A549 (cell line): ENCODE measurements around the gene TUBD1. TPM values are rescaled to one million over a fixed set of nuclear protein-coding genes. Genes with fewer than 3 reads are reported as not detected.
"Not testable (repeated sequence)": the region's sequence is repeated elsewhere in the genome, so short reads cannot be mapped to it uniquely, and the experiment has no call there.

ENCODE experiments used
- ATAC-seq, 2 experiments: fragments of 200-7000 bp in 1 of 2; fragments of >200 bp in 1 of 2; cut with Nextera tagmentation in 1 of 2; cut with Tn5 transposase in 1 of 2; 3 replicates each; pipeline versions ENCODE4 v1.8.0 to v1.9.1; 2018 to 2020; ENCODE audit warnings: mild to moderate bottlenecking in 1 of 2, moderate library complexity in 1 of 2
- CTCF ChIA-PET: fragments of 300-600 bp; sonication (Branson Sonifier 250); formaldehyde crosslinking; extraction: SDS; loops from one replicate; lab custom pipeline; 2021; ENCODE audit warnings: antibody characterized with exemption, inconsistent platforms; lab: Yijun Ruan, JAX
- POLR2A ChIA-PET: fragments of 350-600 bp; formaldehyde crosslinking; extraction: SDS; loops from one replicate; lab custom pipeline; 2021; ENCODE audit warnings: antibody characterized with exemption, inconsistent platforms; lab: Yijun Ruan, JAX
- DNase-seq, 2 experiments: peaks; one replicate each; pipeline versions ENCODE4 v3.0.0 to v3.0.0-alpha.2; 2011 to 2016; ENCODE audit warnings: low read depth in 1 of 2, low spot score in 1 of 2
- FAIRE-seq: peaks from 2 replicates; lab custom pipeline; 2011; peaks lifted over from hg19 to GRCh38; lab: Jason Lieb, UNC
- H3K27ac ChIP-seq, 2 experiments: fragments of >200 bp; sonication (Bioruptor Twin); formaldehyde crosslinking; 3 replicates each; pipeline ENCODE4 v1.5.1; 2016 to 2017
- H3K4me1 ChIP-seq: fragments of >200 bp; sonication (Bioruptor Twin); formaldehyde crosslinking; 3 replicates; pipeline ENCODE4 v1.6.1; 2016
- H3K4me2 ChIP-seq: fragments of >200 bp; sonication (Bioruptor Twin); formaldehyde crosslinking; 3 replicates; pipeline ENCODE4 v1.6.1; 2016
- H3K4me3 ChIP-seq: fragments of >200 bp; sonication (Bioruptor Twin); formaldehyde crosslinking; 3 replicates; pipeline ENCODE4 v1.5.1; 2016
- H3K9me3 ChIP-seq: fragments of >200 bp; sonication (Bioruptor Twin); formaldehyde crosslinking; 3 replicates; pipeline ENCODE4 v1.6.1; 2016
- BCL3 ChIP-seq: fragments of >200 bp; sonication (Bioruptor Twin); formaldehyde crosslinking; IDR thresholded peaks from 3 replicates; pipeline ENCODE4 v1.6.1; 2016
- CBX2 ChIP-seq: fragments of 200-600 bp; sonication (generic); IDR thresholded peaks from 2 replicates; pipeline ENCODE4 v1.6.1; 2016; ENCODE audit warnings: low read depth, mild to moderate bottlenecking, borderline replicate concordance
- CBX8 ChIP-seq: fragments of 200-600 bp; sonication (generic); IDR thresholded peaks from 2 replicates; pipeline ENCODE4 v1.6.1; 2016
- CEBPB ChIP-seq, 2 experiments: fragments of >200 bp in 1 of 2; sonication (Bioruptor Twin) in 1 of 2; formaldehyde crosslinking in 1 of 2; IDR thresholded peaks; 2 replicates each; pipeline ENCODE4 v1.6.1; 2012 to 2016
- CHD4 ChIP-seq: fragments of 200-600 bp; sonication (generic); IDR thresholded peaks from 2 replicates; pipeline ENCODE4 v1.6.1; 2016; ENCODE audit warnings: antibody characterized with exemption, mild to moderate bottlenecking, borderline replicate concordance
- CTCF ChIP-seq: fragments of >200 bp; sonication (Bioruptor Twin); formaldehyde crosslinking; IDR thresholded peaks from 3 replicates; pipeline ENCODE4 v1.5.1; 2016
- EHF ChIP-seq: fragments of 250-450 bp; sonication (Bioruptor Pico); IDR thresholded peaks from 2 replicates; pipeline ENCODE4 v1.5.0; 2020; ENCODE audit warnings: mild to moderate bottlenecking
- EHMT2 ChIP-seq: fragments of 200-600 bp; sonication (generic); IDR thresholded peaks from 2 replicates; pipeline ENCODE4 v1.6.1; 2016; ENCODE audit warnings: antibody characterized with exemption, low read depth, mild to moderate bottlenecking, moderate library complexity
- EP300 ChIP-seq, 2 experiments: fragments of >200 bp; sonication (Bioruptor Twin); formaldehyde crosslinking; IDR thresholded peaks; 2 replicates in 1 of 2; 3 replicates in 1 of 2; pipeline ENCODE4 v1.6.1; 2016 to 2017
- FOSB ChIP-seq: fragments of 250-450 bp; sonication (Bioruptor Pico); IDR thresholded peaks from 2 replicates; pipeline ENCODE4 v1.5.0; 2020; ENCODE audit warnings: mild to moderate bottlenecking, moderate library complexity
- FOSL2 ChIP-seq, 2 experiments: fragments of 450-650 bp in 1 of 2; fragments of >200 bp in 1 of 2; sonication (Bioruptor Twin) in 1 of 2; formaldehyde crosslinking; IDR thresholded peaks; 2 replicates each; pipeline versions ENCODE4 v1.5.0 to v1.6.1; 2016 to 2020; ENCODE audit warnings: mild to moderate bottlenecking in 1 of 2, moderate library complexity in 1 of 2
- HDAC2 ChIP-seq: fragments of 200-600 bp; sonication (generic); IDR thresholded peaks from 2 replicates; pipeline ENCODE4 v1.6.1; 2016
- HES2 ChIP-seq: fragments of >200 bp; sonication (Bioruptor Twin); formaldehyde crosslinking; IDR thresholded peaks from 2 replicates; pipeline ENCODE4 v1.6.1; 2016
- HMGXB4 ChIP-seq: fragments of 250-450 bp; sonication (Bioruptor Pico); IDR thresholded peaks from 2 replicates; pipeline ENCODE4 v1.5.0; 2021; ENCODE audit warnings: mild to moderate bottlenecking, moderate library complexity, borderline replicate concordance
- HOXB13 ChIP-seq: fragments of 250-450 bp; sonication (Bioruptor Pico); IDR thresholded peaks from 2 replicates; pipeline ENCODE4 v1.5.0; 2020; ENCODE audit warnings: low read depth, mild to moderate bottlenecking, moderate library complexity
- JUNB ChIP-seq: fragments of >200 bp; sonication (Bioruptor Twin); formaldehyde crosslinking; IDR thresholded peaks from 2 replicates; pipeline ENCODE4 v1.6.1; 2016
- KDM5A ChIP-seq: fragments of 200-600 bp; sonication (generic); IDR thresholded peaks from 2 replicates; pipeline ENCODE4 v1.6.1; 2016; ENCODE audit warnings: antibody characterized with exemption, mild to moderate bottlenecking
- MAFK ChIP-seq: fragments of 450-650 bp; IDR thresholded peaks from 2 replicates; pipeline ENCODE4 v1.6.1; 2014; ENCODE audit not compliant: partially characterized antibody
- MYC ChIP-seq: IDR thresholded peaks from 2 replicates; pipeline ENCODE4 v1.6.1; 2012; ENCODE audit warnings: mild to moderate bottlenecking, inconsistent platforms, low read length, improper control_type of control experiment, borderline replicate concordance
- POLR2A ChIP-seq: IDR thresholded peaks from 2 replicates; pipeline ENCODE4 v1.6.1; 2012; ENCODE audit warnings: mild to moderate bottlenecking, low read length
- ZFP36 ChIP-seq: fragments of 450-650 bp; IDR thresholded peaks from 2 replicates; pipeline ENCODE4 v1.6.1; 2014; ENCODE audit warnings: borderline replicate concordance; ENCODE audit not compliant: partially characterized antibody
- ZSCAN20 ChIP-seq: fragments of 250-450 bp; sonication (Bioruptor Pico); IDR thresholded peaks from 2 replicates; pipeline ENCODE4 v1.8.0; 2022; ENCODE audit warnings: mild to moderate bottlenecking, moderate library complexity
- WGBS: methylation state at CpG from one replicate; pipeline ENCODE4 v1.1.6; 2017; ENCODE audit errors: missing lambda C conversion rate; 5-methylcytosine and 5-hydroxymethylcytosine counted together
- polyA plus RNA-seq, 4 experiments: library from polyadenylated mRNA; depleted of rRNA in 3 of 4; stranded (reverse); fragments of >200 nt; fragmentation: RNase III in 1 of 4; extraction: RNeasy Plus Mini Kit Qiagen cat#74134 plus additional on column Dnase treatment in 1 of 4; gene quantifications; 2 replicates in 3 of 4; 3 replicates in 1 of 4; pipeline ENCODE4 v1.2.3, GENCODE V29; 2011 to 2017

Gene TUBD1
- polyA plus RNA-seq, 2 of the 4 experiments (the other 2 are of a cell fraction), result 15.9 to 24.4 TPM

DNA sequence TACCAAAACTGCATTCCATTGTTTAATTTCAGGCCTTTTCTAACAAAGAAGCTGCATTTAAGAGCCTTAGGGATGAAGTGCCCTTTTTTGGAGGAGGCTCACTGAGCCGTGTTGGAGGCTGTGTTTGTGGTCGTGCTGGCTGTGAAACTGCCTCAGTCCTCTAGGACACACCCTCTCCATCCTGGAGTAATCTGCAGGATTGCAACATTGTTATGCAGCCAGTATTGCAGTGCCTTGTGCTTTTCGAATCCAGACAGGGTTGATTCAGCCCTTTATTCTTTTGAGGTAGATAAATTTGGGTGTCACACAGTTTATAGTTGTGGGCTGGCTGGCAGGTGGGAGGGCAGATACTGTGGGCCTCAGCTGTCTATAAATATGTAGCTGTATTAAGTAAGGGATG, 38.0 kb upstream of the TUBD1 start:
- WGBS, result 57% methylated on average over 3 of the region's 3 CpGs
- H3K4me2 ChIP-seq, H3K27ac ChIP-seq, FAIRE-seq, POLR2A ChIA-PET, H3K4me3 ChIP-seq, H3K9me3 ChIP-seq, H3K4me1 ChIP-seq: not testable (repeated sequence)
- ATAC-seq (peak; percentile 85 to 93), DNase-seq (peak in 1 of 2 experiments; percentile 18)
- CTCF ChIA-PET, result interaction anchor here (0.7 kb wide), 1 partner anchor 107 kb away, joined by 3 read pairs; no protein-coding TSS in a partner anchor
- TF ChIP-seq CEBPB (IDR thresholded peaks at IDR 0.05), result peak; percentile 24 to 46; a peak in 1 of 4 replicates

- H3K9me3 ChIP-seq, H3K27ac ChIP-seq, H3K4me3 ChIP-seq, FAIRE-seq, DNase-seq, POLR2A ChIA-PET, CTCF ChIA-PET, H3K4me2 ChIP-seq, H3K4me1 ChIP-seq: not testable (repeated sequence)
- peak in 1 of 2 experiments; percentile 32; a peak in 3 of 6 replicates for ATAC-seq
- 93% methylated on average over 2 of the region's 2 CpGs for WGBS
Measured at GRCh38 chr17:59930121-59930520, 37.4 kb upstream of the TUBD1 start.

GRCh38 chr17:59920637-59921036, 27.9 kb upstream of the TUBD1 start:
- H3K27ac ChIP-seq, H3K4me1 ChIP-seq, H3K4me2 ChIP-seq, POLR2A ChIA-PET, H3K9me3 ChIP-seq, FAIRE-seq, H3K4me3 ChIP-seq, DNase-seq, ATAC-seq: not testable (repeated sequence)
- 95% methylated on average over 5 of the region's 5 CpGs for WGBS
- CTCF ChIA-PET, result interaction anchor here (0.5 to 1.7 kb wide), 2 partner anchors 21 to 116 kb away, joined by 3 read pairs; no protein-coding TSS in a partner anchor

DNA sequence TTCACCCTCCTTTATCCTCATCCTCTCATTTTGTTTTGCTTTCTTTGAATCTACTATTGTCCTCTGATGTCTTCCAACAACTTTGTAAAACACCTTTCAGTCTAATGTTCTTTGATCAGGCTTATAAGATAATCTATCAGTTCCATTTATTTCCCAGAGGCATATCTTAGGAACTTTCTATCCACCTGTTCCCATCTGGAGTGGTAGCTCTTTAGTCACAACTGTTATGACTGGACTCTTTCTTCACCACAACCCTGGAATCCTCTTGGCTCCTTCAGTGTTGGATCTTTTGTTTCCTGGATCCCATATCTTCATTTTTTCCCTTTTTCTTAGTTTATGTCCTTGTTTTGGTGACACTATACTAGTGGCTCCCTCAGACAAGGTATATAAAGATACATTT, 23.7 kb upstream of the TUBD1 start:
- H3K4me3 ChIP-seq, result no peak overlapping the region
- POLR2A ChIA-PET, result no interaction called here
- FAIRE-seq (no peak), DNase-seq (no peak), ATAC-seq (no peak)
- peaks cover 3% of the 10 kb centered on the region; the same call in 1 of the 3 replicates for H3K4me1 ChIP-seq
- H3K4me2 ChIP-seq, result no peak overlapping the region
- H3K9me3 ChIP-seq, result no peaks in the 10 kb centered on the region
- no peak overlapping the region for H3K27ac ChIP-seq
- CTCF ChIA-PET, result interaction anchor here (1.6 to 4.2 kb wide), 3 partner anchors 11 to 169 kb away, joined by 3 to 17 read pairs (median 3); no protein-coding TSS in a partner anchor
- no peak for TF ChIP-seq CBX2
- no peak for TF ChIP-seq HDAC2
- no peak for TF ChIP-seq KDM5A
- no peak for TF ChIP-seq MAFK
- no peak for TF ChIP-seq HOXB13 (CRISPR knock-in tag)
- no peak for TF ChIP-seq MYC
- TF ChIP-seq EHMT2, result no peak
- TF ChIP-seq JUNB, result no peak
- no peak for TF ChIP-seq CHD4
- no peak for TF ChIP-seq CBX8
- no peak for TF ChIP-seq FOSB
- no peak for TF ChIP-seq CEBPB (IDR thresholded peaks at IDR 0.05)
- no peak for TF ChIP-seq HMGXB4
- TF ChIP-seq, all 56 proteins: peak for 0

GRCh38 chr17:59914274-59914854, 21.6 kb upstream of the TUBD1 start:
- 79% methylated on average over 1 of the region's 1 CpG for WGBS
- POLR2A ChIA-PET, result no interaction called here
- FAIRE-seq, result peak; percentile 56
- no peak overlapping the region for H3K4me2 ChIP-seq
- peaks cover 3% of the 10 kb centered on the region; the same call in 1 of the 3 replicates for H3K4me1 ChIP-seq
- DNase-seq, result peak; percentile 52 to 78
- H3K27ac ChIP-seq, result no peak overlapping the region
- H3K9me3 ChIP-seq, result no peaks in the 10 kb centered on the region
- CTCF ChIA-PET, result interaction anchor here (0.6 to 5.3 kb wide), 37 partner anchors 10 to 549 kb away, joined by 3 to 51 read pairs (median 5); partner anchors contain the start of gene RPS6KB1
- ATAC-seq, result peak; percentile 62 to 81; a peak in 3 of 6 replicates
- H3K4me3 ChIP-seq, result no peak overlapping the region
- TF ChIP-seq HES2, result no peak
- TF ChIP-seq EHF (CRISPR knock-in tag), result no peak
- no peak for TF ChIP-seq MYC
- no peak for TF ChIP-seq FOSL2 (IDR thresholded peaks at IDR 0.05)
- no peak for TF ChIP-seq FOSL2 (CRISPR knock-in tag; IDR thresholded peaks at IDR 0.05)
- no peak for TF ChIP-seq POLR2A
- peak; percentile 88 for TF ChIP-seq CTCF
- TF ChIP-seq ZFP36, result no peak
- no peak for TF ChIP-seq EP300 (IDR thresholded peaks at IDR 0.05)
- TF ChIP-seq BCL3, result no peak
- TF ChIP-seq ZSCAN20, result no peak
